IMR-90 (cell line): ENCODE results near the gene PCCA. TPM values are rescaled to one million over a fixed set of nuclear protein-coding genes. Genes with fewer than 3 reads are reported as not detected.
"Not testable (repeated sequence)": the region's sequence is repeated elsewhere in the genome, so short reads cannot be mapped to it uniquely, and the experiment has no call there.

Source experiments
- ATAC-seq: fragments of 200-7000 bp; cut with Tn5 transposase; 2 replicates; pipeline ENCODE4 v1.9.1; 2020; ENCODE audit warnings: low read depth, mild to moderate bottlenecking, moderate library complexity
- BruUV-seq: library from RNA; stranded (reverse); fragments of 400-500 nt; replicated peaks from 2 replicates; lab custom pipeline; 2021; lab: Mats Ljungman, UMichigan
- CTCF ChIA-PET: fragments of 300-600 bp; formaldehyde crosslinking; extraction: SDS; loops from one replicate; lab custom pipeline; 2021; ENCODE audit warnings: antibody characterized with exemption; lab: Yijun Ruan, JAX
- POLR2A ChIA-PET: fragments of 300-600 bp; sonication (Branson Sonifier 250); formaldehyde crosslinking; loops from one replicate; lab custom pipeline; 2022; ENCODE audit warnings: antibody characterized with exemption; ENCODE audit not compliant: unreplicated experiment; lab: Charles Lee
- DNase-seq: peaks from one replicate; pipeline ENCODE4 v3.0.0; 2013
- H2AFZ ChIP-seq: replicated peaks from 2 replicates; pipeline ENCODE3; 2013; ENCODE audit warnings: low read length, mild to moderate bottlenecking; ENCODE audit not compliant: poor library complexity
- H2AK5ac ChIP-seq: 2 replicates; pipeline ENCODE4 v1.6.1; 2013; ENCODE audit warnings: low read depth, low read length, inconsistent platforms
- H2AK9ac ChIP-seq: replicated peaks from 2 replicates; pipeline ENCODE3; 2013; ENCODE audit warnings: mild to moderate bottlenecking, low read depth, low read length, moderate library complexity; ENCODE audit not compliant: poor library complexity
- H2BK120ac ChIP-seq: 2 replicates; pipeline ENCODE4 v1.6.1; 2013; ENCODE audit warnings: low read depth, low read length, inconsistent platforms
- H2BK15ac ChIP-seq: 3 replicates; pipeline ENCODE4 v1.6.1; 2013; ENCODE audit warnings: low read depth, low read length, inconsistent platforms
- H2BK20ac ChIP-seq: 2 replicates; pipeline ENCODE4 v1.6.1; 2013; ENCODE audit warnings: low read depth, mild to moderate bottlenecking, inconsistent platforms, low read length, moderate library complexity
- H2BK5ac ChIP-seq: 2 replicates; pipeline ENCODE4 v1.6.1; 2013; ENCODE audit warnings: mild to moderate bottlenecking, low read depth, low read length, inconsistent platforms; ENCODE audit not compliant: poor library complexity, severe bottlenecking
- H3K14ac ChIP-seq: replicated peaks from 2 replicates; pipeline ENCODE4 v1.6.1; 2013; ENCODE audit warnings: low read depth, low read length, inconsistent platforms
- H3K18ac ChIP-seq: 2 replicates; pipeline ENCODE4 v1.6.1; 2013; ENCODE audit warnings: low read depth, low read length, control low read depth
- H3K23ac ChIP-seq: 2 replicates; pipeline ENCODE4 v1.6.1; 2013; ENCODE audit warnings: low read depth, low read length, inconsistent platforms
- H3K27ac ChIP-seq: 2 replicates; pipeline ENCODE4 v1.5.1; 2013; ENCODE audit warnings: mild to moderate bottlenecking, control low read depth, low read length; ENCODE audit not compliant: insufficient read depth
- H3K27me3 ChIP-seq: 2 replicates; pipeline ENCODE4 v1.6.1; 2013; ENCODE audit warnings: low read length; ENCODE audit not compliant: control insufficient read depth, insufficient read depth
- H3K36me3 ChIP-seq: 2 replicates; pipeline ENCODE4 v1.6.1; 2013; ENCODE audit warnings: low read length, mixed read lengths; ENCODE audit not compliant: control insufficient read depth, insufficient read depth
- H3K4ac ChIP-seq: 2 replicates; pipeline ENCODE4 v1.6.1; 2013; ENCODE audit warnings: low read depth, low read length, inconsistent platforms
- H3K4me1 ChIP-seq: 2 replicates; pipeline ENCODE4 v1.6.1; 2013; ENCODE audit warnings: low read length, mixed read lengths; ENCODE audit not compliant: control insufficient read depth, insufficient read depth
- H3K4me2 ChIP-seq: 2 replicates; pipeline ENCODE4 v1.6.1; 2013; ENCODE audit warnings: low read depth, mild to moderate bottlenecking, control low read depth, low read length, moderate library complexity
- H3K4me3 ChIP-seq: 2 replicates; pipeline ENCODE4 v1.5.1; 2013; ENCODE audit warnings: low read depth, mild to moderate bottlenecking, control low read depth, low read length, moderate library complexity; ENCODE audit not compliant: insufficient read depth
- H3K56ac ChIP-seq: 2 replicates; pipeline ENCODE4 v1.6.1; 2013; ENCODE audit warnings: low read length, inconsistent platforms; ENCODE audit not compliant: insufficient read depth; ENCODE audit errors: extremely low read depth
- H3K79me1 ChIP-seq, 2 experiments: 2 replicates each; pipeline ENCODE4 v1.6.1; 2013; ENCODE audit warnings: low read length in 2 of 2, inconsistent platforms in 1 of 2, low read depth in 1 of 2
- H3K9ac ChIP-seq: 2 replicates; pipeline ENCODE4 v1.6.1; 2013; ENCODE audit warnings: low read depth, low read length, control low read depth
- H3K9me1 ChIP-seq: 2 replicates; pipeline ENCODE4 v1.6.1; 2013; ENCODE audit warnings: low read length, inconsistent platforms; ENCODE audit not compliant: insufficient read depth
- H3K9me3 ChIP-seq: 2 replicates; pipeline ENCODE4 v1.6.1; 2013; ENCODE audit warnings: low read length; ENCODE audit not compliant: control insufficient read depth, insufficient read depth
- H4K20me1 ChIP-seq: 2 replicates; pipeline ENCODE4 v1.6.1; 2013; ENCODE audit warnings: low read length, inconsistent platforms; ENCODE audit not compliant: insufficient read depth
- H4K5ac ChIP-seq: 2 replicates; pipeline ENCODE4 v1.6.1; 2013; ENCODE audit warnings: mild to moderate bottlenecking, low read depth, low read length, control low read depth
- H4K8ac ChIP-seq, 2 experiments: 2 replicates each; pipeline ENCODE4 v1.6.1; 2013; ENCODE audit warnings: low read depth in 2 of 2, low read length in 2 of 2, control low read depth in 1 of 2, inconsistent platforms in 1 of 2
- H4K91ac ChIP-seq: 2 replicates; pipeline ENCODE4 v1.6.1; 2013; ENCODE audit warnings: low read depth, low read length, inconsistent platforms; ENCODE audit not compliant: insufficient read depth
- WGBS, 2 experiments: methylation state at CpG; one replicate each; pipeline versions ENCODE4 v1.1.5 to v1.1.7; 2013; ENCODE audit warnings: missing lambda C conversion rate in 2 of 2; ENCODE audit not compliant: insufficient read length in 1 of 2; ENCODE audit errors: extremely low coverage in 2 of 2; 5-methylcytosine and 5-hydroxymethylcytosine counted together
- dilution Hi-C: fragments of 300-500 bp; cut with HindIII; formaldehyde crosslinking; loops from one replicate; pipeline ENCODE4 v1.14.3; 2018; ENCODE audit warnings: low sequenced_read_pairs; ENCODE audit not compliant: unreplicated experiment
- in situ Hi-C: fragments of 300-500 bp; cut with MboI; formaldehyde crosslinking; loops from 3 replicates; pipeline ENCODE4 v1.14.3; 2019; ENCODE audit warnings: low sequenced_read_pairs, inconsistent platforms, mixed read lengths
- intact Hi-C: fragments of 100-400 bp; cut with micrococcal nuclease; formaldehyde crosslinking; loops from 2 replicates; pipeline ENCODE4 v1.10.0; 2022
- polyA plus RNA-seq, 3 experiments: library from polyadenylated mRNA; depleted of rRNA; stranded (reverse); fragments of >200 nt; gene quantifications; 2 replicates each; pipeline ENCODE4 v1.2.3, GENCODE V29; 2012; ENCODE audit warnings: low replicate concordance in 1 of 3
- total RNA-seq: library from RNA; depleted of rRNA; stranded (reverse); fragments of >200 nt; gene quantifications from 2 replicates; pipeline ENCODE4 v1.2.3, GENCODE V29; 2012

Gene PCCA
- total and polyA plus RNA-seq, 2 of the 4 experiments (the other 2 are of a cell fraction), result 7.6 to 24.0 TPM

GRCh38 chr13:100282306-100282705 is 193.4 kb downstream of the PCCA start:
- H3K4ac ChIP-seq, H3K18ac ChIP-seq, H3K9me1 ChIP-seq, DNase-seq, H3K27me3 ChIP-seq, H3K4me3 ChIP-seq, H2BK15ac ChIP-seq, H2BK20ac ChIP-seq, H3K9me3 ChIP-seq, H4K91ac ChIP-seq, H4K8ac ChIP-seq, H3K4me2 ChIP-seq, H3K9ac ChIP-seq, BruUV-seq, in situ Hi-C loops, H3K36me3 ChIP-seq, dilution Hi-C loops, CTCF ChIA-PET, H2AK5ac ChIP-seq, H2BK5ac ChIP-seq, H4K5ac ChIP-seq, intact Hi-C loops, H3K56ac ChIP-seq, H2AK9ac ChIP-seq, H2AFZ ChIP-seq, ATAC-seq, H3K27ac ChIP-seq, H2BK120ac ChIP-seq, H3K14ac ChIP-seq, H4K20me1 ChIP-seq, H3K23ac ChIP-seq, POLR2A ChIA-PET, H3K79me1 ChIP-seq, H3K4me1 ChIP-seq: not testable (repeated sequence)
- no CpG with 5 or more reads among the region's 16 CpGs for WGBS, 2 experiments
